NCI-H1105 (cell line): ENCODE results near the gene EMILIN1.
"Not testable (repeated sequence)": the region's sequence is repeated elsewhere in the genome, so short reads cannot be mapped to it uniquely, and the experiment has no call there.

ENCODE experiments used
- DNase-seq: peaks from one replicate; lab custom pipeline; 2025; lab: John Stamatoyannopoulos, UW

EMILIN1 gene

DNA sequence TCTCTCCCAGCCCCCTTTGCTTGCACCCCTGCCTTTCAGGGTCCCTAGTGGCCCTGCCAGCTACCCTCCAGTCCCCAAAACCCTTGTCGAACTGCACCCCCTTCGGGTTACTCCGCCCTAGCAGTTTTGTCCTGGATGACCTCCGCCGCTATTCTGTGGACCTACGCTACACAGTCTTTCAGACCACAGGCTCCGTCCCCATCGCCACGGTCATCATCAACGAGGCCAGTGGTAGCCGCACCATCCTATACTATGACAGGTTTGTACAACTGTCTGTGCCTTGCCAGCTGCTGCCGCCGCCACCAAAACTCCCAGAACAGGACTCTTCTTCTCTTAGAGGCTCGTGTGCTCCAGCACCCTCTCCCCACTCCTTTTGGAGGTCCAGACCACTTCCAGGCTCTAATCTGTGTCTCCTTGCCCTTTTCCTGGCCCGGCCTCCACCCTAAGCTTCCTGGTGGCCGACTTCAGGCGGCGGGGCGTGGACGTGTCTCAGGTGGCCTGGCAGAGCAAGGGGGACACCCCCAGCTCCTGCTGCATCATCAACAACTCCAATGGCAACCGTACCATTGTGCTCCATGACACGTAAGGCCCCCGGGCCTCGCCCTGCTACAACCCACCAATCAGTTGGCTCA is 16.1 kb downstream of the EMILIN1 start:
- no peak for DNase-seq

DNA sequence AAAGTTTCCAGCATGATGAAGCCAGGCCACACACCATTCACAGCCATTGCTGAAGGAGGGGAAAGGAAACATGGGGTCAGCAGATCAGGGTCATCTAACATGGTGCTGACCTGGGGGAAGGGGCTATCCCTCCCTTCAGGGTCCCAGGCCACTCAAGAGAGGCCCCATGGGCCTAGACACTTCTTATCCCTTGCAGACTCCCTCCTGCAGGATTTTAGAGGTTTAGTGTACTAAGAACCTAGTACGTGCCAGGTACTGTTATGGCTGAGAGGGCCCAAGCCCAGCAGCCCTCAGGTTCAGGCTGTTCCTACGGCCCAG is 17.0 kb downstream of the EMILIN1 start:
- no peak for DNase-seq

DNA sequence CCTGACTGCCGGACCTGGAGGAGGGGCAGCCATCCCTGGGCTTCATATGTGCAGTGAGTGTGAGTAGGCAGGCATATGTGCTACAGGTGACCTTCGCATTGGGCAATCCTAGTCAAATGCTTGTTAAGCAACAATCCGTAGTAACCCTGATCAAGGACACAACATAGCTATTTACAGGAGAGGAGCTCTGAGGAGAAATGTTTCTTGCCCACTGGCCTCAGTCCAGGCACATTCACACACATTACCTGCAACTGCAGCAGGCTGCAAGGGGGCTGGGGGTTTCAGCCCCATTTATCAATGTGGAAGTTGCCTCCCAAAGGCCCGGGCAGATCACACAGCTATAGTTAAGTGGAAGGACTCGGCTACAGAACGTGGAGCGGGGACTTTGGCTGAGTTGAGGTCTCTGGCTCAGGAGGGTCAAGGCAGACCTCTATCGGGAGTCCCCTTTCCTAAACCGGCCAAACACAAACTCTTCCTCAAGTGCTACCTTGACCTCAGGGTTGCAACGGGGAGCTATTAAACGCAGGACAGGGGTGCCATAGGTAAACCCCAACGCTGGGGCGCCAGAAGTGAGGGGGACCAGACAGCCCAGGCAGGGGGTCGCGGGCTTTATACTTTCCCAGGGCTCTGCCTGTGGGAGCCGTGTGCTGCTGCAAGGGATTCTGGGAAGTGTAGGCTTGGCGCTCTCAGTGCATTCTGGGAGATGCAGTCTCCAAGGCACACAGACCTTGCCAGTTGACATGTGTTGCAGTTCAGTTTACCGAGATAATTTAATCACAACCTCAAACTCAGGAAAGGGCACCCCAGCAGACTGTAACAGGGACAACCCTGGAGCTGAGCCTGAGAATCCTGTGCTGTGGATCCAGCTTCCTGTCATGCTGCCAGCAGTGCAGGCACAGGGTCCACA is 17.6 kb downstream of the EMILIN1 start:
- peak; percentile 14 for DNase-seq

DNA sequence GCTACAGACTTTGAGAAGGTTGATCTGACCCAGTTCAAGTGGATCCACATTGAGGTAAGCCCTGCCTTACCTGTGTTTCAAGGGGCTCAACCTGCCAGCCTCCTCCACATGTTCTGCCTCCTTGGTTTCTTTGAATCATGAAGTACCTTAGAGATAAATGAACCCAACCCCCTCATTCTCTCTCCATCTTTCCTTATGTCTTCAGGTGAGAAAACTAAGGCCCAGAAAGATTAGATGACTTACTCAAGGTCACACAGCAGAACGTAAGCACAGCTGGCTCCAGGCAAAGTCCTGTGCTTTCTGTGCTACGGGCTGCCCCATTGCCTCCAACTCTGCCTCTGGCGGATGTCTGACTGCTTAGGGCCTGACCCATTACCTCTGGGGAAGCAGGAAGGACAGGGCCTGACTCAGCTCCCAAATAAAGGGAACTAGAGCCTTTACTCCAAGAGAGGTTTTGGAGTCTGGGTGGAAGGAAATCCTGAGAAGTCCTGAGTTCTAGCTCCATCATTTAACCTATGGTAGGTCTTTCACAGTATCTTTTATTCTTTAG is 18.4 kb downstream of the EMILIN1 start:
- DNase-seq: no peak

DNA sequence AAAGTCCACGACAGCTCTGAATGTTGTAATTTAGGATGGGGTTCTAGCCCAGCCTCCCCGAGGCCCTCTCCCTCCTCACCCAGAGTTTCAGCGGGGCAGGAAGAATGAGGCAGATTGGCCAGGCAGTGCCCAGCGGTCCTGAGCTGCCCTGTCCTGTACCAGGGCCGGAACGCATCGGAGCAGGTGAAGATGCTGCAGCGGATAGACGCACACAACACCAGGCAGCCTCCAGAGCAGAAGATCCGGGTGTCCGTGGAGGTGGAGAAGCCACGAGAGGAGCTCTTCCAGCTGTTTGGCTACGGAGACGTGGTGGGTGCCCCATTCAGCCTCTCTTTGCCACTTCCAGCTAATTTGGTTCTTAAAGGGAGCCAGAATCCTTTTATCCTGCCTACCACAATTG is 18.9 kb downstream of the EMILIN1 start:
- no peak for DNase-seq

DNA sequence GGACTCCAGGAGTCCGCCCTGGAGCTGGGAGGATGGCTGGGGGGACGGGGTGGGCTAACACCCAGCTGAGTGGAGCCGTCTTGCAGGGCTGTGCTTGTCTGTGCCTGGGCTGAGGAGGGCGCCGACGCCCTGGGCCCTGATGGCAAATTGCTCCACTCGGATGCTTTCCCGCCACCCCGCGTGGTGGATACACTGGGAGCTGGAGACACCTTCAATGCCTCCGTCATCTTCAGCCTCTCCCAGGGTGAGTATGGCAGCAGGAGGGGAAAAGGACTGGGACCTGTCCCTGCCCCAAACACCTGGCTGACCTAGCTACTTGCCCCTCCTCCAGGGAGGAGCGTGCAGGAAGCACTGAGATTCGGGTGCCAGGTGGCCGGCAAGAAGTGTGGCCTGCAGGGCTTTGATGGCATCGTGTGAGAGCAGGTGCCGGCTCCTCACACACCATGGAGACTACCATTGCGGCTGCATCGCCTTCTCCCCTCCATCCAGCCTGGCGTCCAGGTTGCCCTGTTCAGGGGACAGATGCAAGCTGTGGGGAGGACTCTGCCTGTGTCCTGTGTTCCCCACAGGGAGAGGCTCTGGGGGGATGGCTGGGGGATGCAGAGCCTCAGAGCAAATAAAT is 21.0 kb downstream of the EMILIN1 start:
- no peak for DNase-seq

DNA sequence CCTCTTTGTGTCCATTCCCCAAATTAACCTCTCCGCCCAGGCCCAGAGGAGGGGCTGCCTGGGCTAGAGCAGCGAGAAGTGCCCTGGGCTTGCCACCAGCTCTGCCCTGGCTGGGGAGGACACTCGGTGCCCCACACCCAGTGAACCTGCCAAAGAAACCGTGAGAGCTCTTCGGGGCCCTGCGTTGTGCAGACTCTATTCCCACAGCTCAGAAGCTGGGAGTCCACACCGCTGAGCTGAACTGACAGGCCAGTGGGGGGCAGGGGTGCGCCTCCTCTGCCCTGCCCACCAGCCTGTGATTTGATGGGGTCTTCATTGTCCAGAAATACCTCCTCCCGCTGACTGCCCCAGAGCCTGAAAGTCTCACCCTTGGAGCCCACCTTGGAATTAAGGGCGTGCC is 21.6 kb downstream of the EMILIN1 start:
- DNase-seq: no peak

DNA sequence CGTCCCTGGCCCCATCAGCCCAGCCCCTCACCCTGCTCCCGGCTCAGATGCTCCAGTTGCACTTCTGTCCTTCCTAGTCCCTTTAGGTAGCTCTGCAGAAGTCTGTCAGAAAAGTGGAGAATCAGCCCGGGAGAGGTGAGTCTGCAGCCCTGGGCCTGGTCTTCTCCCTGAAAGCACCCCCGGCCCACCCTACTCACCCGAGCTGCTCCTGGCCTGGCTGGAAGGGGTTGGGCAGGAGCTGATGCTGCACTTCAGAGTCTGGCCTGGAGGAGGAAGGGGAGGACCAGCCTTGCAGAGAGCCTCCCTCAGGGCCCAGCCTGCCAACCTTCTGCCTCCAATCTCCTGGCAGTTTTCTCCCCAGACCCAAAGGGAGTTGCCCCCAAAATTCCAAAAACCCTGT is 23.9 kb downstream of the EMILIN1 start:
- no peak for DNase-seq

DNA sequence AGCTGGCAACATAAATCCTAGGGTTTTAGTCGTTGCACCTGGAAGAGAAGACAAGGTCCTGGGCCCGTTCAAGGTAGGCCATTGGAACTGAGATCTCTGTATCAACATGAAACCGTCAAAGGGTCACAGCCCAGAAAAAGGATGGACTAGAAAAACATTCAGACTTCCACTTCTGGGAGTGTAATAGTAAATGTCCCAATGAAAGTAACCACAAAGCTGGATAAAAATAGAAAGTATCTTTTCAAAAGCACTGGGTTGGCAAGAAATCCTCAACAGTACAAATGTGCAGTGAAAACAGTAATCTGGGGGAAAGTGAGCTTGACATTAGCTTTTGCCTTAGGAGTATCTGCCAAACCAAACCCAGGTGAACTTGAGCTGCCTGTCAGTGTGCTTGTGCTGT is 27.6 kb downstream of the EMILIN1 start:
- no peak for DNase-seq

DNA sequence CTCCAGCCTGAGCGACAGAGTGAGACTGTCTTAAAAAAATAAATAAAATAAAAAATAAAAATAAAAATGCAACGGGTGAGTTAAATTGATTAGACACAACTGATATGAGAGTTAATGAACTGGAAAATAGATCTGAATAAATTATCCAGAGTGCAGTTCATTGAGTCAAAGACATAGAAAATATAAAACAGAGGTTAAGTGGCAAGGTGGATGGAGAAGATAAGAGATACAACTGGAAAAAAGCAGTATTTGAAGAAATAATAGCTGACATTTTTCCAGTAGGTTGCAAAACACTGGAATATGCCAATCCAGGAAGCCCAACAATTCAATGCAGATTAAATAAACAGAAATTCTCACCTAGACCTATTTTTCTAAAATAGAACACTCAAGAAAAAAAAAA is 29.8 kb downstream of the EMILIN1 start:
- no peak for DNase-seq

DNA sequence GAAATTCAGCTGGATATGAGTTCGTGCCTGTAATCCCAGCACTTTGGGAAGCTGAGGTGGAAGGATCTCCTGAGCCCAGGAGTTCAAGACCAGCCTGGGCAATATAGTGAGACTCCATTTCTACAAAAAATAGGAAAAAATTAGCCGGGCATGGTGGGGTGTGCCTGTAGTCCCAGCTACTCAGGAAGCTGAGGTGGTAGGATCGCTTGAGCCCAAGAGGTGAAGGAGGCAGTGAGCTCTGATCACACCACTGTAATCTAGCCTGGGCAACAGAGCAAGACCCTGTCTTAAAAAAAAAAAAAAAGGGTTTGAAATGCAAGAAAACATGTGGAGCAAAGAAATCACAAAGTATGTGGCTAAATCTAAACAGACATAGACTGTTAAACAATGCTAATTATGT is 30.7 kb downstream of the EMILIN1 start:
- no peak for DNase-seq

DNA sequence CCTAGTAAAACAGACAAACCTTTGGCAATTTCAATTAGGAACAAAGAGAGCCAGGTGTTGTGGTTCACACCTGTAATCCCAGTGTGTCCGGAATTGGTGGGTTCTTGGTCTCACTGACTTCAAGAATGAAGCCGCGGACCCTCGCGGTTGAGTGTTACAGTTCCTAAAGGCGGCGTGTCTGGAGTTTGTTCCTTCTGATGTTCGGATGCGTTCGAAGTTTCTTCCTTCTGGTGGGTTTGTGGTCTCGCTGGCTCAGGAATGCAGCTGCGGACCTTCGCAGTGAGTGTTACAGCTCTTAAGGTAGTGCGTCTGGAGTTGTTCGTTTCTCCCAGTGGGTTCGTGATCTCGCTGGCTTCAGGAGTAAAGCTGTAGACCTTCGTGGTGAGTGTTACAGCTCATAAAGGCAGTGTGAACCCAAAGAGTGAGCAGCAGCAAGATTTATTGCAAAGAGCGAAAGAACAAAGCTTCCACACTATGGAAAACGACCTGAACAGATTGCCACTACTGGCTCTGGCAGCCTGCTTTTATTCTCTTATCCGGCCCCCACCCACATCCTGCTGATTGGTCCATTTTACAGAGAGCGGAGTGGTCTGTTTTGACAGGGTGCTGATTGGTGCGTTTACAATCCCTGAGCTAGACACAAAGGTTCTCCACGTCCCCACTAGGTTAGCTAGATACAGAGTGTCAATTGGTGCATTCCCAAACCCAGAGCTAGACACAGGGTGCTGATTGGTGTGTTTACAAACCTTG is 32.4 kb downstream of the EMILIN1 start:
- DNase-seq: not testable (repeated sequence)

DNA sequence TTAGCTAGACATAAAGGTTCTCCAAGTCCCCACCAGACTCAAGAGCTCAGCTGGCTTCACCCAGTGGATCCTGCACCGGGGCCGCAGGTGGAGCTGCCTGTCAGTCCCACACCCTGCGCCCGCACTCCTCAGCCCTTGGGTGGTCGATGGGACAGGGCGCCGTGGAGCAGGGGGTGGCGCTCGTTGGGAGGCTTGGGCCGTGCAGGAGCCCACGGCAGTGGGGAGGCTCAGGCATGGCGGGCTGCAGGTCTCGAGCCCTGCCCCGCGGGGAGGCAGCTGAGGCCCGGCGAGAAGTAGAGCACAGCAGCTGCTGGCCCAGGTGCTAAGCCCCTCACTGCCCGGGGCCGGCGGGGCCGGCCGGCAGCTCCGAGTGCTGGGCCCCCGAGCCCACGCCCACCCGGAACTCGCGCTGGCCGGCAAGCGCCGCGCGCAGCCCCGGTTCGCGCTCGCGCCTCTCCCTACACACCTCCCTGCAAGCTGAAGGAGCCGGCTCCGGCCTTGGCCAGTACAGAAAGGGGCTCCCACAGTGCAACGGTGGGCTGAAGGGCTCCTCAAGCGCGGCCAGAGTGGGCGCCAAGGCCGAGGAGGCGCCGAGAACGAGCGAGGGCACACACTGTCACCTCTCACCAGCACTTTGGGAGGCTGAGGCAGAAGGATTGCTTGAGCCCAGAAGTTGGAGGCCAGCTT is 33.1 kb downstream of the EMILIN1 start:
- not testable (repeated sequence) for DNase-seq

DNA sequence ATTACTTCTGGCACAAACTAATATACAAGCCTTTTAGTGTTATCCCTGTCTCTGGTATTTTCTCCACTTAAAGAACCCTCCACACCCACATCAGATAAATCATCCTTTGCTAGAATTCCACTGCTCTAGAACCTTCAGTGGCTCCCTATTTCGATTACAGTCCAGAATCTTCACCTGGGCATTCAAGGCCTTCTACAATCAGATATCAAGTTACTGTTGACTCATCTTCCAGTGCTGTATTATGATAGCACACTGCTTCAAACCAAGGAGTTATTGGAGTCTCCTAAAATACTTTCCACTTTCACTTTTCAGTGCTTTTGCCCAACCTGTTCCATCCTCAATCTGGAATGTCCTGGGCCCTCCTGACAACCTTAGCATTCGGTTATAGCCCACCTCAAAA is 37.1 kb downstream of the EMILIN1 start:
- DNase-seq: no peak

DNA sequence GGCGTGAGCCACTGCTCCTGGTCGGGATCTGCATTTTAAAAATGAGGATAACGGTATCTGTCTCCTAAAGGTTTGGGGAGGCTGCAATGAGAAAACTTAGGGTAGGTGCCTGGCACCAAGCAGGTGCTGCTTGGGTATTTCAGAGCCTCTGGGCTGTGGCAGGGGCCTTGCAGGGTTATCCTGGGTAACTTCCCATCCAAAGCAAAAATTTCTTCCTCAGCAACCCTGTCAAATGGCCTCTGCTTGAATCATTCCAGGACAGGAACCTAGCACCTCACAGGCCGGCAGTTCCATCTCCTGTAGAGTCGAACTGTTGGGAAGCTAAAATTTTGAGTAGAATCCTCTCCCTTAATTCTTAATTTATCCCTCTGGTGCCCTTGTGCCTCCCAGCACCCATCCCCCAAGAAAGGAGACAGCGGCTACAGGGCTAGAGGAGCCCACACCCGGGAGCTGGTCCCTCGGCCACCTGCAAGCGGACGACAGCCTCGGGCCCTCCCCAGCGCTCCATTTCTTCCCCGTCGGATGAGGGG is 39.6 kb downstream of the EMILIN1 start:
- no peak for DNase-seq

DNA sequence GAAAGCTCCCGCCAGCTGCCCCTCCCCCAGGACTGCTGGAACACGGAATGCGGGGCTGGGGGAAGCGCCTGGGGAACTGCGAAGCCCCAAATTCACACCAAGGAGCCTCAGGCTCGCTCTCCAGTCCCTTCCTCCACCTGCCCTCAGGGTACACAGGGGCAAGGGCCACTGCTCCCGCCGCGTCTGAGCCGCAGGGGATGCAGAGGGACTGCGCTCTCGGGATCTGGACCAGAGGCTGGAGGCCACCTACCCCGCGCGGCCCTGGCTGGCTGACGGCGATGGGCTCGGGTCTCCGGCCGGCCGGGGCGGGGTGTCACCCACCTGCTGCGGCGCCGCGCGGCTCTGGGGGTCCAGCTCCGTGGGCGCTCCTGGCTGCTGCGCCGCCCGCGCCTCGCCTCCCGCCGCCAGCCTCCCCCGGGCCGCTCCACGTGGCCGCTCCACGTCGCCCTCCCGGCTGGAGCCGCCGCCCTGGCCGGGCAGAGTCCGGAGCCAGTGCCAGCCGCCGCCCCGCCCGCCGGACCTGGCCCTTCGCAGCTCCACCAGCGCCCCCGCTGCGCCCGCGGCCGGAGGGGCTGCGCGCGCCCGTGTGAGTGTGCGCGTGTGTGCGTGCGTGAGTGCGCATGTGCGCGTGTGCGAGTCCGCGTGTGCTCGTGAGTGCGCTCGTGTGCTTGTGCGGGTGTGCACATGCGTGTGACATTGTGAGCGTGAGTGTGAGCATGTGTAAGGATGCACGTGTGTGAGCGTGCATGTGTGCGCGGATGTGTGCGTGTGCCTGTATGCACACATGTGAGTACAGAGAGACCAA is 40.3 kb downstream of the EMILIN1 start, which contains the start of gene CGREF1:
Gene CGREF1 (minus strand): TSS at position 604 of the 805 bp plus-strand sequence. CDS start 14,762 bp downstream, outside the sequence.
- DNase-seq: no peak

DNA sequence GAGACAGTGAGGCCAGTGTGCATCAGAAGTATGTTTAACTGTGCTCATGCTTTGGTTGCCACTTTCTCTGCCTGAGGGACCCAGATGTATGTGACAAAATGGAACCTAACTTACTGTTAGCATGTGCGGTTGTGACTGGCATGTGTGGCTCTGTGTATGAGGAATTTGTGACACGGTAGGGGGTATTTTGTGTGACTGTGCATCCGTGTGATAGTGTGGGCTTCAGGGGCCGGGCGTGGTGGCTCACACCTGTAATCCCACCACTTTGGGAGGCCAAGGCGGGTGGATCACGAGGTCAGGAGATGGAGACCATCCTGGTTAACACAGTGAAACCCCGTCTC is 40.9 kb downstream of the EMILIN1 start:
- not testable (repeated sequence) for DNase-seq

DNA sequence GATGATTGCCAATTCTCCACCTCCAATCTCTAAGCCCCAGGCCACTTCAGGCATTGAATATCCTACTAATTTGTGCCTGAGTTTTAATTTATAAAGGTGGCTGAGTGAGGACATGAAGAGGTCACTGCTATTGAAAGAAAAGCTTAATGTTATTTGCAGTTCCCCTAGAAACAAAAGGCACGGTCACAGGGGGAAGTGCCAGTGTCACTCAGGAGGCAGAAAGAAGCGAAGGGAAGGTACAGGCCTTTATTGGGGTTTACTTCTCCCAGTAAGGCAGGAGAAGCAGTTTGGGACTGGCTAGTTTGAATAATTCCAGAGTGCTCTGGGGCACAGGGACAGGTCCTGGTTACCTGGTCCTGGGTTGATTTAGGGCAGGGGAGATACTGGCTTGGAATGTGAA is 43.5 kb downstream of the EMILIN1 start:
- DNase-seq: no peak

DNA sequence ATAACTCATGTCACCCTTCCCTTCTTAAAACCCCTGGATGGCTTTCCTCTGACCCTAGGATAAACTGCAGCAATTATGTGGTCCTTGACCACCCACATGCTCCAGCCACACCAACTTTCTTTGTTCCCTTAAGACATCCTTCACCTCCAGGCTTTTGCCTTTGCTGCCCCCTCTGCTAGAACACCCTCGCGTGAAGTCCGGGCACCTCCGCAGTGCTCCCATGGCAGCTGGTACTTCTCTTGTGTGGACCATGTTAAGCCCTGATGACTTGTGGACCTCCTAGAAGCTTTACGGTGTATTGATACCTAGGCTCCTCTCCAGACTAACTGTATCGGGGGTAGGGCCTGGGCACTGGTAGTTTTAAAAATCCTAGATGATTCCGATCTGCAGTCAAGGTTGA is 44.4 kb downstream of the EMILIN1 start:
- DNase-seq: no peak
